GM19438 (cell line): ENCODE data around the gene SENP8.
"Not testable (repeated sequence)": the region's sequence is repeated elsewhere in the genome, so short reads cannot be mapped to it uniquely, and the experiment has no call there.

ENCODE experiments used
- ATAC-seq: cut with Tn5 transposase; IDR thresholded peaks from one replicate; pipeline ENCODE4 v1.9.1; 2021; ENCODE audit warnings: low read depth; ENCODE audit not compliant: unreplicated experiment

The SENP8 gene

GRCh38 chr15:72154316-72154715 is 36.1 kb downstream of the SENP8 start:
- ATAC-seq, result no peak

- ATAC-seq, result no peak
Observed at GRCh38 chr15:72155003-72155621, 36.9 kb downstream of the SENP8 start.

- ATAC-seq, result peak; percentile 72
Observed at GRCh38 chr15:72155635-72156616, 37.7 kb downstream of the SENP8 start.

- no peak for ATAC-seq
Observed at GRCh38 chr15:72156928-72157327, 38.7 kb downstream of the SENP8 start.

- ATAC-seq, result no peak
Observed at GRCh38 chr15:72160696-72161245, 42.6 kb downstream of the SENP8 start.

- no peak for ATAC-seq
Observed at GRCh38 chr15:72161361-72162132, 43.3 kb downstream of the SENP8 start.

GRCh38 chr15:72162569-72162968 is 44.4 kb downstream of the SENP8 start:
- ATAC-seq, result no peak

GRCh38 chr15:72163719-72164118 is 45.5 kb downstream of the SENP8 start:
- no peak for ATAC-seq

- no peak for ATAC-seq
Observed at GRCh38 chr15:72166716-72167417, 48.7 kb downstream of the SENP8 start.

GRCh38 chr15:72167445-72167844 is 49.2 kb downstream of the SENP8 start:
- ATAC-seq, result no peak

GRCh38 chr15:72168131-72168807 is 50.1 kb downstream of the SENP8 start:
- ATAC-seq, result no peak

- no peak for ATAC-seq
Observed at GRCh38 chr15:72168808-72169190, 50.6 kb downstream of the SENP8 start.

GRCh38 chr15:72169236-72169920 is 51.2 kb downstream of the SENP8 start:
- ATAC-seq, result no peak

GRCh38 chr15:72169921-72170611 is 51.9 kb downstream of the SENP8 start:
- no peak for ATAC-seq

GRCh38 chr15:72170691-72171090 is 52.5 kb downstream of the SENP8 start:
- no peak for ATAC-seq

- not testable (repeated sequence) for ATAC-seq
Observed at GRCh38 chr15:72171978-72172377, 53.8 kb downstream of the SENP8 start.

GRCh38 chr15:72172796-72173195 is 54.6 kb downstream of the SENP8 start:
- ATAC-seq, result no peak

GRCh38 chr15:72173401-72173800 is 55.2 kb downstream of the SENP8 start:
- ATAC-seq, result no peak
